GM18951 (cell line): ENCODE data around the gene PLEKHG4.

Source experiments
- POLR2A ChIP-seq: IDR thresholded peaks from 4 replicates; pipeline ENCODE4 v1.6.1; 2011; ENCODE audit warnings: mild to moderate bottlenecking; ENCODE audit not compliant: insufficient read length, insufficient read depth; ENCODE audit errors: extremely low read depth
- in situ Hi-C: fragments of 300-500 bp; cut with MboI; formaldehyde crosslinking; loops from one replicate; pipeline ENCODE4 v1.12.0; 2022; ENCODE audit warnings: low sequenced_read_pairs, mixed read lengths, inconsistent platforms; ENCODE audit not compliant: unreplicated experiment

PLEKHG4 gene

DNA sequence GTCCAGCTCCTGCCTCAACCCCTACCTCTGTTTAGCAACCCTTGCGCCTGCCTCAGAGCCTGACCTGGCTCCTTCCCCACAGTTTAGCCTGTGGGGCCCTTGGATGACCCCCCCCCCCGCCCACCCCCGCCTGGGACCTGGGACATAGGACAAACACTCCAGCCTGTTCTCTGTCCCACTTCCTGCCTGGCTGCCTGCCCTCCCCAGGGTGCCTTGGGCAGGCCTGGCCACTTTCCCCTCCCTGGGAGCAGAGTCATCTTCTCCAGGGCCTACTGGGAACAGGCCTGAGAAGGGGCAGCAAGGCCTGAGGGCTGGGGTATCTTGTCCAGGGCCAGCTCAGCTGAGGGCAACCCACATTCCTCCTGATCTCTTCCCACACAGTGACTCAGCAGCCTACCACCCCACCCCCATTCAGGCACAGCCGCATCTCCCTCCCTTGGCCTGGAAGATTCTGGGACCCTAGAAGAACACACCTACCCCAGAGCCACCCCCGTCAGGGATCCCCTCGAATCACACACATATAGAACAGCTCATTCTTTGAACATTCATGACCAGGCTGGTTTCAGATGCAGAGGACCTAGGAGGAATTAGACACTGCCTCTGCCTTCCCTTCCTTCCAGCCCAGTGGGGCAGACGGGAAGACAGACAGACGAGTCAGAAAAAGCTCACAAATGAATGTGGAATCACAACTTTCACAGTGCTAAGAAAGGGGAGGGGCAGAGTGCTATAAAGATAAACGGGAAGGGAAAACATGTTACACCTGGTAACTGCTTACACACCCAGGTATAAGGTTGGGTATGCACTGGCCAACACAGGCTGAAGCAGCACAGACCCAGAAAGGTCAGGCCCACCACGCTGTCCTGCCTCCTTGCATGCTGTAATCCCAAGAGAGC is 38.1 kb upstream of the PLEKHG4 start:
- TF ChIP-seq POLR2A = no peak
- in situ Hi-C loops = no loop called here

DNA sequence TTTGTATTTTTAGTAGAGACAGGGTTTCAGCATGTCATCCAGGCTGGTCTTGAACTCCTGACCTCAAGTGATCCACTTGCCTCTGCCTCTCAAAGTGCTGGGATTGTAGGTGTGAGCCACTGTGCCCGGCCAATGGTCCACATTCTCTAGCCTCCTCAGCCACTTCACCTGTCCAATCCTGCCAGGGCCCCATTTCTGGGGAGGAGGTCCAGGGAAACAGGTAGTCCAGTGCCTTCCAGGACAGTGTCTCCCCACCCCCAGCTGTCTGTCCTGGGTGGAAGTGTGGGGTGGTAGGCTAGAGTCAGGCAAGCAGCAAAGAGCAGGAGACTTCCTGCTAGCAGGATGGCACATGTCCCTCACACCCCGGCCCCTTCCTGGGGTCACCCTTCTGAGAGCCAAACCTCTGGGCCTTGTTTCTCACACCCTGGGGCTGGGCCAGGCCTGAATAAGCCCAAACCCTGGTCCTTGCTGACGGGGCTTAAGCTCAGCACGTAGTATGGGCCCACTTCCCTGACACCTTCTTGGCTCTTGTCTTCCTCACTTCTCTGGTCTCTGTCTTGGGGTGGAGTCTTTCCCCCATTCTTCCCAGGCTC is 37.1 kb upstream of the PLEKHG4 start:
- TF ChIP-seq POLR2A = no peak
- in situ Hi-C loops = no loop called here

DNA sequence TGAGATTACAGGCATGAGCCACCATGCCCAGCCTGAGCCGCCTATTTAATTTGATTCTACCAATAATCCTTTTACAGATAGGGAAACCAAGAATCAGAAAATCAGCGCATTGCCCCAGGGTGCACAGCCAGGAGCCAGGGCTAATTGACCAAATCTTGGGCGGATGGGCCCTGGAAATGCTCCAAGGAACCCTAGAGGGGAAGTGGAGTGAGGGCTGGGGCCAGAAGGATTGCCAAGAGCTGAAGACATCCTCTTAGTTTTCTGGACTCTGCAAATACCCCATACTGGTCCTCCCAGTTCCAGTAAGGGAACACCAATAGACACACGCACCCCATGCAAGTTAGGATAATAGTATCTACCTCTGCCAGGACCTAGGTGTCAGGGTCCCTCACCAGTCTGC is 35.9 kb upstream of the PLEKHG4 start:
- in situ Hi-C loops = no loop called here

DNA sequence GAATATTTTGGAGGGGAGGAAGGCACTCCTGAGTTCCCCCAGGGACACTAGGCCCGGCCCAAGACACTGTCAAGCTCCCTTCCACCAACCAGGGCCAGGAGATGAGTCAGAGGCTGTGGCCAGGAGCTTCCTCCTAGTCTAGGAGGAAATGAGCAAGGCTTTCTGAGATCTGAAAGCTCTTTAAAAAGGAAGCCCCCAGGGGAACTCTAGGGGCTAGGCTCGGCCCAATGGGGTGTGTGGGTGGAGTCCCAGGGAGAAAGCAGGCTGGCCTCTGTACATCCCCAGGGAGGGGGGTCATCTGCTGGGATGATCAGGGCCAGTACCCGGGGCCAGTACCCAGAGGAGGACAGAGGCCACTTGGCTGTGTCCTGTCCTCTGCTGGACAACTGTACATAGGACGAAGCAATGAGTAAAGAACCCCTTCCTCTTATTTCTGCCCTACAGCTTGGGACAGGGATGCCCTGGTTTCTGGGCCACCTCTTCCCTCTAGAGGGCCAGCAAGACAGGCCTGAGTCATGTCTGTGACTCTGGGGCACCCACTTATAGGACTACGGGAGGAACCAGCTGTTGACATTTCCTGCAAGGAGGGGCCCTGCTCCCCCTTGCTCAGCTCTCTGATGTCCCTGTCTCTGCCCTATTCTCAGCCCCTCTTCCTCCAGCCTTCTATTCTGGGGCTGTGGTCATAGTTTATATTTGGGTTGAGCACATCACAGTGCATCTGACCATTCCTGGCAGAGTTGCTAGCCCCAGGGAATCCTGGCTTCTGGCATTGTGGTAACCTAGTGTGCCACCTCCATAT is 34.7 kb upstream of the PLEKHG4 start:
- peak; percentile 73 for TF ChIP-seq POLR2A
- in situ Hi-C loops = no loop called here

More for the DNA sequence above, 35.9 kb upstream of the PLEKHG4 start:
- TF ChIP-seq POLR2A = no peak

DNA sequence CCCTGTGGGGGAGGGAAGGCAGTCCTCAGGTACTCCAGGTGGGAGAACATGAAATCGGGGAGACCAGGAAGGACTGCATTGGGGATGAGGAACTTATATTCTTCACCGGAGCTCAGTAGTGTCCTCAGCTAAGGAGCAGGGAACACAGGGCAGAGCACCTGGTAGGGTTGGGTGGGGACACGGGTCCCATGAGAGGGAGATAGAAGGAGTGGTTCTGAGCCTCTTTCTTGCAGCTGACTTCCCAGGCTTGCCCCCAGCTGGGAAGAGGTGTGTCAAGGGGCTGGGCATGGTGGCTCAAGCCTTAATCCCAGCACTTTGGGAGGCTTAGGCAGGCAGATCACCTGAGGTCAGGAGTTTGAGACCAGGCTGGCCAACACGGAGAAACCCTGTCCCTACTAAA is 34.1 kb upstream of the PLEKHG4 start:
- in situ Hi-C loops = no loop called here
- no peak for TF ChIP-seq POLR2A

DNA sequence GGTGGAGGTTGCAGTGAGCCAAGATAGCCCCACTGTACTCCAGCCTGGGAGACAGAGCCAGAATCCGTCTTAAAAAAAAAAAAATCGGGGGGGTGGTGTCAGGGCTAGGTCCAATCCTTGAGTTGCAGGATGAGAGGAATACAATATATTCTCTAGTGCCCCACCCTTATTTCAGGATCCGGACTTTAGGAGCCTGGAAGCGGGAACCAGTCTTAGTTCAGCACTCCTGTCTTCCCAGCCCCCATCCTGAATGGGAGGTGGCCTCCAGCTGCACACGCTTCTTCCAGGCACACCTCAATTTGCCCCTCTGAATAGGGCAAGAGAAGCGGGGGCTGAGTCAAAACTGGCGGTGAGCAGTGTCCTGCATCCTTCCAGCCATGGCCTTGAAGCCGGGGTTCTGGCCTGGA is 33.7 kb upstream of the PLEKHG4 start:
- TF ChIP-seq POLR2A = no peak
- in situ Hi-C loops = no loop called here

DNA sequence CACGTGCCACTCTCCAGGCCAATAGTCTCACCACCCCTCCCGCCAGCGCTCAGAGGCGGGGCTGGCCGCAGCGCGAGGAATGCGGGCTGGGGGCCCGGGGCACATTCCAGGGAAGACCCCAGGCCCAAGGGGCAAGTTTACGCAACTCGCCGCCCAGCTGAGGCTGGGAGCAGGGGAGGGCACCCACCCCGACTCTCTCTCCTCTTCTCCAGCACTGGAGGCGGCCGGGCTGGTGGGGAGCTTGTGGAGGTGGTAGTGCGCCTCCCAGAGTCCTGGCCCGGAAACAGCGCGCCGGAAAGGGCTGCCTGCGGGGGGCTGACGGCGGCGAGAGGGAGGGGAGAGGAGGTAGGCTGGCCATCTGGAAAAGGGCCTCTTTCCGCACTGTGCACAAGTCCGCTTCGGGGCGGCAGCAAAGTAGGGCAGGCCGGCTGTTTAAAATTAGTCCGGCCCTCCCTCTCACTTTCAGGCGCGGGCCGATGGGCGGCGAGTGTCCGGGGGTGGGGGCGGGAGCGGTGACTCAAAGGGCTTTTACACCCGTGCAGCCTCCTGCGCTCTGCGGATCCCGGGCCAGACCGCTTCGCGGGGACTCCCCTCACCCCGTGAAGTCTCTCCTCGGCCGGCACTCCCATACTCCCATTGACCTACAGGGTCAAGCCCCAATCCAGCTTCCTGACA is 33.1 kb upstream of the PLEKHG4 start:
- in situ Hi-C loops = no loop called here
- peak; percentile 60 for TF ChIP-seq POLR2A

DNA sequence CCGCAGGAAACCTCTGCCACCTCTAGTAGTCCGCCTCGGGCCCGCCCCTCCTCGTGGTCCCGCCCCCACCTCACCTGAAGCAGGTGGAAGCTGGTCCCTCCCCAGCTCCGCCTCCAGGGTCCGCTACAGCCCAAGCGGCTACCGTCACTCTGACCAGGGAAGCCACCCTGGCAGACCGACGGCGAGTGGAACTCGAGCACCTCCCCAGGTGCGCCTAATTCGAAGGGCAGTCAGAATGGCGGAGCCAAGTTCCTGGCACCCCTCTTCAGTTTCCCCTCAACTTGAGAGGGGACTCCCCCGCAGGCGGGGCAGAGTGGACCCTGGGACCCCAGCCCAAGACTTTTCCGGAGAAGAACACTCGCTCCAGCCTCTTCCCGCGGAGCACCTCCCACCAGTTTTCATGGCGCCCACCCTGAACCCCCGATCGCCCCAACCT is 32.6 kb upstream of the PLEKHG4 start:
- in situ Hi-C loops = no loop called here
- TF ChIP-seq POLR2A = no peak

DNA sequence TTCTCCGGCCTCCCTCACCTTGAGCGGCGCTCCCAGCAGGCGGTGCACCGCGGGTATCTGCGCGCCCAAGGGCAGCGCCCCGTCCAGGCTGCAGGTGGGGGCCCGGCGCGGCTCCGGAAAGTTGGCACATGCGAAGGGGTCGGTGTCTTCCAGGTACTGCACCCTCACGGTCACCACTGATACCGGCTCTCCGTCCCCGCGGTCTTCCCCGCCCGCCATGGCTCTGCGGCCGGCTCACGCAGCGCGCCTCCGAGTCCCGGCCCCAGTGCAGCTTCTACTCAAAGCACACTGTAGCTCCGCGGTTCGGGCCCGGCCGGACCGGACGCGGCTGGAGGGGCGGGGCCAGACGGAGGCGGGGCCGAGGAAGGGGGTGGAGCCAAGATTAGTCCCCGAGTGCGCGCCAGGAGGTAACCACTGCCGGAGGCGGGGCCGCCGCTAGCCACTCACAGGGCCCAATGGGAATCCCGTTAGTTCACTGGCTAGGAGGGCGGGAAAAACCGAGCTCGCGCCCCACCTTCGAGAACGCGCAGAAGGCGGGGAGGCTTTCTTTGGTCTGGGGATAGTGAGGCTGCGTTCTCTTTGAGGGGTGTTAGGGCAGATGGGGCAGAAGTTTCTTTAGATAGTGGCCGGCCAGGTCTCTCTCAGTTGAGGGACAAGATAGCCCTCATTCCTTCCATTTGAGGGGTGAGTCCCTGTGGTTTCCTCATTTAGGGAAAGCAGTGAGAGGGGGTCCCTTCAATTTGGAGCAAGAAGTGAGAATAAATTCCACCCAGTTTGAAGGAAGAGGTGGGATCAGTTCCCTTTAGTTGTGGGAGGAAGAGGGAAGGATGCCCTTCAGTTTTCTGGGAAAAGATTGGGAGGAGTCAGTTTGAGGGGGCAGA is 31.9 kb upstream of the PLEKHG4 start, which contains the start of gene FHOD1:
Gene FHOD1 (minus strand): TSS at position 290 of the 881 bp plus-strand sequence. CDS start 71 bp downstream, at position 219.
- TF ChIP-seq POLR2A = peak; percentile 88
- in situ Hi-C loops = no loop called here

DNA sequence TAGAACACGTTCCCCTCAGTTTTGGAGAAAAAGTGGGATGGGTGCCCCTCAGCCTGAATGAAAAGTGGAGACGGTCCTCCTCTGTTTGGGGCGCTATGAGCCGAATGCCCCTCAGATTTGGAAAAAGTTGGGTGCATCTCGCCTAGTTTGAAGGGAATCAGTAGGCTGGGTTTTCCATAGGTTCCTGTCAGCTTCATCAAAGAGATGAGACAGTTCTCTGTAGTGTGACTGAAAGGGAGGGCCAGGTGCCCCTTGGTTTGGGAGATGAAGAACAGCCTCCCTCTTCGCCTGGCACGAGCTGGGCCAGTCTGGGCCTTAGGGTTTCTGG is 31.3 kb upstream of the PLEKHG4 start:
- in situ Hi-C loops = no loop called here
- no peak for TF ChIP-seq POLR2A

DNA sequence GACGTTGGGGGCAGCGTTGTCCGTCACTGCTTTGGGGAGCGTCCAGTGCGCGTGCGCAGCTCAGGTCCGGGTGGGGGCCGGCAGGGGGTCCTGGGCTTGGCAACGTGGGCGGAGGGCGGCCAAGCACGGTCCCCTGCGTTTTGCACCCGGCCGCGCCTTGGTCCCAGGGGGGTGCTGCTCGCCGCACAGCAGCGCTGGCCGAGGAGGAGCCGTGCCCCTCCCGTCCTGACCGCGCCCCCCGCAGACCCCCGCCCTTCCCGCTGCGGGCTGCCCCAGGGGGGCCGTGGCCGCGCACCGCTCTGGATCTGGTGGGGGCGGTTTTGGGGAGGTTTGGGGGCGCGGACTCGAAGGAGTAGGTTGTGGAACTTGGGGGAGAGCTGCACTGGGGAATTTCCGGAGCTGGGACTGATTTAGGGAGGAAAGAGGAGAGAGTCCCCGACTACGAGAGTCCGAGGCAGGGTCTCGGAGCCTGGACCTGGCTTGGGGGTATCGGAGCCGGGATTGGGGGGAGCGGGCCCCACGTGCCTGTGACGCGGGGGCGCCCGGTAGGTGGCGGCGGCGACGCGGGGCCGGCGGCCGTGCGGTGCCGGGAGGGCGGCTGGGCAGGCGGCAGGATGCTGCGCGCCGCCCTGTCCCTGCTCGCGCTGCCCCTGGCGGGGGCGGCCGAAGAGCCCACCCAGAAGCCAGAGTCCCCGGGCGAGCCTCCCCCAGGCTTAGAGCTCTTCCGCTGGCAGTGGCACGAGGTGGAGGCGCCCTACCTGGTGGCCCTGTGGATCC is 30.7 kb upstream of the PLEKHG4 start, which contains the start of gene SLC9A5:
Gene SLC9A5 (plus strand): TSS at position 579 of the 777 bp plus-strand sequence. CDS start 36 bp downstream, at position 615.
- TF ChIP-seq POLR2A = peak; percentile 47
- in situ Hi-C loops = no loop called here

DNA sequence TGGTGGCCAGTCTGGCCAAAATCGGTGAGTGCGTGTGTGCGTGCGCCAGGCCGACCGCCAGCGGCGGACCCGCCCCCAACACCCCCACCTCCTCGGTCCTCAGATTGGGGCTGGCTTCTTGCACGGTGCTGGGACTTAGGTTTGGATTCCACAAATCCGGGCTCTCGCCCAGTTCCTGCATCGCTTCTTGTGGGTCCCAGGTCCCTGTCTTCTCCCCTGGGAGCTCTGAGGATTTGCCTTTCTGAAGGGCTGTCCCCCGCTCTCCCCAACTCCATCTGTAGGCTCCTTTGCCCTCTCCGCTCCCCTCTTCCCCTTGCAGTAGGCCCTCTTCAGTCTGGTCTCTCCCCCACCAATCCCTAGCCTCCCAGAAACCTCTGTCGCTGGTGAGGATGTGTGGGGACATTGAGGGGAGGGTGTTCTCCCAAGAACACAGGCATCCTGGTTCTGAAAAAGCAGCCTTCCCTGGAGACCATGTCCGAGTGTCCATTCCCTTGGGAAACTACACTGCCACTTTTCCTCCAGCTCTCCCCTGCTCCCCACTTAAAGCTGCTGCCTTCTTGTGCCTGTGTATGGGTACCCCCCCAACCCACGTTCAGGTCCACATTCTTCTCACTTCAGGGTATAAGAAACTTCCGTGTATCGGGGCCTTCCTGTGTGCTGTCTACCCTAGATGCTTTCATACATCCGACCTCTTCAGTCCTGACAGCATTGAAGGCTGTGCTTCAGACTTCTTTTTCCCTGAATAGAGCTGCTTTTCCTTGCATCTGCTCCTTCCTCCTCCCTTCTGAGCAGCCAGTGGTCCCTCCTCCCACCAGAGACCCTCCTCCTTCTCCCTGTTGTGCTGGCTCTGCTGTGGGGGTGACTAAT is 29.9 kb upstream of the PLEKHG4 start:
- no peak for TF ChIP-seq POLR2A
- in situ Hi-C loops = no loop called here
